ENCODE data around the gene PSMD1. TPM values are rescaled to one million over a fixed set of nuclear protein-coding genes. Genes with fewer than 3 reads are reported as not detected.

Gene PSMD1
- total and polyA plus RNA-seq, 2 donors: 40.4 to 87.6 TPM

GRCh38 chr2:231038483-231039293, 18.0 kb upstream of the PSMD1 start:
- Histone ChIP-seq H3K27me3 (ENCODE audit: control insufficient read depth in 2 of 2, insufficient read depth in 1 of 2, low read length in 1 of 2) (peaks cover 46 to 85% of the 10 kb centered on the region in 2 donors), H3K36me3 (ENCODE audit: control insufficient read depth in 2 of 2, insufficient read depth in 2 of 2, low read length in 1 of 2) (no peaks in the 10 kb centered on the region), H3K4me1 (ENCODE audit: control insufficient read depth in 2 of 2, insufficient read depth in 2 of 2, low read length in 2 of 2) (peaks cover 0 to 3% of the 10 kb centered on the region in 2 donors), H3K27ac (ENCODE audit: low read depth in 1 of 2, low read length in 1 of 2) (no peak overlapping the region), H3K4me3 (ENCODE audit: low read length in 2 of 2) (no peak overlapping the region), H3K9me3 (ENCODE audit: control insufficient read depth in 2 of 2, insufficient read depth in 1 of 2, low read length in 1 of 2) (no peaks in the 10 kb centered on the region)
- no peak for DNase-seq (ENCODE audit: low read depth in 6 of 9, low spot score in 9 of 9)
- WGBS: 33% methylated on average over 21 of the region's 21 CpGs

DNA sequence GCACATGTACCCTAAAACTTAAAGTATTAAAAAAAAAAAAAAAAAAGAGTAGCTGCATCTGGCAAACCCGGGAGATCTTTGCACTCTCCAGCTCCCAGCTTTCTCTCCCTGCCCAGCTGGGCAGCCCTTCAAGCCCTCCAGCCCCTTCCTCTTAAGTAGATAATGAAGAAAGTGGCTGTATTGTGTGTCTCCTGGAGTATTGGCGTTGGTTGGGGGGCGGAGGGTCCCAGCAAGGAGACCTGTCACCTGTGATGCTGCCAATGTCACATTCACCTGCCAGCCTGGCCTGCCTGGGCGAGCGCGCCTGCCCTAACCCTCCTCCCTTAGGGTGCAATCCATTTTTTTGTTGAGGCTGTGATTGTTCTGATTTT, 17.4 kb upstream of the PSMD1 start:
- H3K9me3 ChIP-seq (ENCODE audit: control insufficient read depth in 2 of 2, insufficient read depth in 1 of 2, low read length in 1 of 2): no peaks in the 10 kb centered on the region
- DNase-seq (ENCODE audit: low read depth in 6 of 9, low spot score in 9 of 9): no peak
- H3K27me3 ChIP-seq (ENCODE audit: control insufficient read depth in 2 of 2, insufficient read depth in 1 of 2, low read length in 1 of 2): peaks cover 46 to 80% of the 10 kb centered on the region in 2 donors
- peaks cover 0 to 3% of the 10 kb centered on the region in 2 donors for H3K4me1 ChIP-seq (ENCODE audit: control insufficient read depth in 2 of 2, insufficient read depth in 2 of 2, low read length in 2 of 2)
- no peaks in the 10 kb centered on the region for H3K36me3 ChIP-seq (ENCODE audit: control insufficient read depth in 2 of 2, insufficient read depth in 2 of 2, low read length in 1 of 2)
- H3K27ac ChIP-seq (ENCODE audit: low read depth in 1 of 2, low read length in 1 of 2): no peak overlapping the region
- H3K4me3 ChIP-seq (ENCODE audit: low read length in 2 of 2): no peak overlapping the region
- 85% methylated on average over 6 of the region's 6 CpGs for WGBS

DNA sequence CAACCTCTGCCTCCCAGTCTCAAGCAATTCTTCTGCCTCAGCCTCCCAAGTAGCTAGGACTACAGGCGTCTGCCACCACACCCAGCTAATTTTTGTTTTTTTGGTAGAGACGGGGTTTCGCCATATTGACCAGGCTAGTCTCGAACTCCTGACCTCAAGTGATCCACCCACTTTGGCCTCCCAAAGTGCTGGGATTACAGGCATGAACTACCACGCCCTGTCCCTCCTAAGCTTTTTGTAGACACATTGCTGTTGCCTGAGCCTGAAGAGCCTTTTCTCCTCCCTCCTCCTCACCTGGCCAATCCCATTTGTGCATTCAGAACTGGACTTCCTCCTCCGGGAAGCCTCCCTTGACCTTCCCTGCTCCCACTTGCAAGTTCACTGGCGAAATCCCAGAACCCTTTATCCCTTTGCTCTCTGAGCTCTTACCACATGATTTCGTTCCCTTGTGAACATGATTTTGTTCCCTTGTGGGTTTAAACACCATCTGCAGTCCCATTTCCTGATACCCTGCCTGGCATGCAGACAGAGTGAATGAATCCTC, 16.8 kb upstream of the PSMD1 start:
- Histone ChIP-seq H3K36me3 (ENCODE audit: control insufficient read depth in 2 of 2, insufficient read depth in 2 of 2, low read length in 1 of 2) (no peaks in the 10 kb centered on the region), H3K9me3 (ENCODE audit: control insufficient read depth in 2 of 2, insufficient read depth in 1 of 2, low read length in 1 of 2) (no peaks in the 10 kb centered on the region), H3K4me1 (ENCODE audit: control insufficient read depth in 2 of 2, insufficient read depth in 2 of 2, low read length in 2 of 2) (peaks cover 0 to 3% of the 10 kb centered on the region in 2 donors), H3K4me3 (ENCODE audit: low read length in 2 of 2) (no peak overlapping the region), H3K27me3 (ENCODE audit: control insufficient read depth in 2 of 2, insufficient read depth in 1 of 2, low read length in 1 of 2) (peaks cover 46 to 74% of the 10 kb centered on the region in 2 donors), H3K27ac (ENCODE audit: low read depth in 1 of 2, low read length in 1 of 2) (no peak overlapping the region)
- no peak for DNase-seq (ENCODE audit: low read depth in 6 of 9, low spot score in 9 of 9)
- WGBS: 80% methylated on average over 8 of the region's 8 CpGs

DNA sequence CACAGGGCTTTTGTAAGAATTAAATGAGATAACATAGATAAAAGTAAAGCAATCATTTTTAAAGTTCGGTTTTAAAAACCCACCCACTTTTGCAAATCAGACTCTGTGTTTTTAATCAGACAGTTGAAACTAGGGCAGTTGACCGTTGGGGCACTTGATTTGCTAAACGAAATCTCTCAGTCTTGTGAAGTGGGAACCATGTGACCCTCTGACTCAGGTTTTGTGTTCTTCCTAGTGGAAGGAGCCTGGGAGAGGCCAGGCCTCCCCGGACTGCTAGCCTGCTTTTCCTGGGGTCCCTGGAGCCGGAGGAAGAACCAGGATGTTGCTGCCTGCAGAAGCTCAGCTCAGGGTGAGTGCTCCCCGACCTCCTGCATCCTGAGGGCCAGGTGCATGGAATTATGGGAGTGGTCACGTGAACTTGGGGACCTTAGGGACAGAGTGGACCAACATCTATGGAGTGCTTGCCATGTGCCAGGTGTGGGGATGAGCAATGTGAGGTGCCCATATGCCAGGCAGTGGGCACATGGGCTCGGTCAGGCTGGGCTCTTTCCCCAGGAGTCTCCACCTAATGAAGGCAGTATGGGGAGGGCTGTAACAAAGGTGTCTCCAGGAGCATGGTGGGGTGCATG, 15.5 kb upstream of the PSMD1 start:
- H3K27me3 ChIP-seq (ENCODE audit: control insufficient read depth in 2 of 2, insufficient read depth in 1 of 2, low read length in 1 of 2): peaks cover 39 to 62% of the 10 kb centered on the region in 2 donors

GRCh38 chr2:231043796-231044195, 12.9 kb upstream of the PSMD1 start:
- H3K27me3 ChIP-seq (ENCODE audit: control insufficient read depth in 2 of 2, insufficient read depth in 1 of 2, low read length in 1 of 2): peaks cover 13 to 61% of the 10 kb centered on the region in 2 donors
- H3K27ac ChIP-seq (ENCODE audit: low read depth in 1 of 2, low read length in 1 of 2): no peak overlapping the region
- no peak for DNase-seq (ENCODE audit: low read depth in 6 of 9, low spot score in 9 of 9)
- H3K4me1 ChIP-seq (ENCODE audit: control insufficient read depth in 2 of 2, insufficient read depth in 2 of 2, low read length in 2 of 2): no peaks in the 10 kb centered on the region
- 94% methylated on average over 4 of the region's 4 CpGs for WGBS
- H3K36me3 ChIP-seq (ENCODE audit: control insufficient read depth in 2 of 2, insufficient read depth in 2 of 2, low read length in 1 of 2): no peaks in the 10 kb centered on the region
- no peak overlapping the region for H3K4me3 ChIP-seq (ENCODE audit: low read length in 2 of 2)
- no peaks in the 10 kb centered on the region for H3K9me3 ChIP-seq (ENCODE audit: control insufficient read depth in 2 of 2, insufficient read depth in 1 of 2, low read length in 1 of 2)

More for the DNA sequence above, 15.5 kb upstream of the PSMD1 start:
- no peak overlapping the region for H3K27ac ChIP-seq (ENCODE audit: low read depth in 1 of 2, low read length in 1 of 2)
- peaks cover 0 to 3% of the 10 kb centered on the region in 2 donors for H3K4me1 ChIP-seq (ENCODE audit: control insufficient read depth in 2 of 2, insufficient read depth in 2 of 2, low read length in 2 of 2)
- H3K4me3 ChIP-seq (ENCODE audit: low read length in 2 of 2): no peak overlapping the region
- no peaks in the 10 kb centered on the region for H3K9me3 ChIP-seq (ENCODE audit: control insufficient read depth in 2 of 2, insufficient read depth in 1 of 2, low read length in 1 of 2)
- DNase-seq (ENCODE audit: low read depth in 6 of 9, low spot score in 9 of 9): no peak
- 85% methylated on average over 8 of the region's 8 CpGs for WGBS
- no peaks in the 10 kb centered on the region for H3K36me3 ChIP-seq (ENCODE audit: control insufficient read depth in 2 of 2, insufficient read depth in 2 of 2, low read length in 1 of 2)

- no peaks in the 10 kb centered on the region for H3K36me3 ChIP-seq (ENCODE audit: control insufficient read depth in 2 of 2, insufficient read depth in 2 of 2, low read length in 1 of 2)
- WGBS: 93% methylated on average over 5 of the region's 5 CpGs
- DNase-seq (ENCODE audit: low read depth in 6 of 9, low spot score in 9 of 9): no peak
- no peak overlapping the region for H3K4me3 ChIP-seq (ENCODE audit: low read length in 2 of 2)
- H3K4me1 ChIP-seq (ENCODE audit: control insufficient read depth in 2 of 2, insufficient read depth in 2 of 2, low read length in 2 of 2): no peaks in the 10 kb centered on the region
- H3K9me3 ChIP-seq (ENCODE audit: control insufficient read depth in 2 of 2, insufficient read depth in 1 of 2, low read length in 1 of 2): no peaks in the 10 kb centered on the region
- H3K27me3 ChIP-seq (ENCODE audit: control insufficient read depth in 2 of 2, insufficient read depth in 1 of 2, low read length in 1 of 2): peaks cover 0 to 54% of the 10 kb centered on the region in 2 donors
- no peak overlapping the region for H3K27ac ChIP-seq (ENCODE audit: low read depth in 1 of 2, low read length in 1 of 2)
Measured at GRCh38 chr2:231046916-231047273, 9.8 kb upstream of the PSMD1 start.

GRCh38 chr2:231047274-231047922, 9.3 kb upstream of the PSMD1 start:
- 90% methylated on average over 8 of the region's 8 CpGs for WGBS
- Histone ChIP-seq H3K4me1 (ENCODE audit: control insufficient read depth in 2 of 2, insufficient read depth in 2 of 2, low read length in 2 of 2) (peaks cover 2 to 3% of the 10 kb centered on the region in 2 donors), H3K27ac (ENCODE audit: low read depth in 1 of 2, low read length in 1 of 2) (no peak overlapping the region), H3K36me3 (ENCODE audit: control insufficient read depth in 2 of 2, insufficient read depth in 2 of 2, low read length in 1 of 2) (no peaks in the 10 kb centered on the region), H3K27me3 (ENCODE audit: control insufficient read depth in 2 of 2, insufficient read depth in 1 of 2, low read length in 1 of 2) (peaks cover 0 to 55% of the 10 kb centered on the region in 2 donors), H3K9me3 (ENCODE audit: control insufficient read depth in 2 of 2, insufficient read depth in 1 of 2, low read length in 1 of 2) (no peaks in the 10 kb centered on the region), H3K4me3 (ENCODE audit: low read length in 2 of 2) (no peak overlapping the region)
- no peak for DNase-seq (ENCODE audit: low read depth in 6 of 9, low spot score in 9 of 9)

- peaks cover 0 to 4% of the 10 kb centered on the region in 2 donors for H3K9me3 ChIP-seq (ENCODE audit: control insufficient read depth in 2 of 2, insufficient read depth in 1 of 2, low read length in 1 of 2)
- H3K36me3 ChIP-seq (ENCODE audit: control insufficient read depth in 2 of 2, insufficient read depth in 2 of 2, low read length in 1 of 2): no peaks in the 10 kb centered on the region
- WGBS: 89% methylated on average over 10 of the region's 10 CpGs
- H3K4me1 ChIP-seq (ENCODE audit: control insufficient read depth in 2 of 2, insufficient read depth in 2 of 2, low read length in 2 of 2): peaks cover 3 to 10% of the 10 kb centered on the region in 2 donors
- H3K27me3 ChIP-seq (ENCODE audit: control insufficient read depth in 2 of 2, insufficient read depth in 1 of 2, low read length in 1 of 2): peaks cover 0 to 55% of the 10 kb centered on the region in 2 donors
- DNase-seq (ENCODE audit: low read depth in 6 of 9, low spot score in 9 of 9): no peak
- H3K27ac ChIP-seq (ENCODE audit: low read depth in 1 of 2, low read length in 1 of 2): no peak overlapping the region
- no peak overlapping the region for H3K4me3 ChIP-seq (ENCODE audit: low read length in 2 of 2)
Measured at GRCh38 chr2:231047923-231048915, 8.4 kb upstream of the PSMD1 start.
